OCI-LY7 (cell line): ENCODE results near the gene DCDC2C.

Experiments used
- EZH2phosphoT487 ChIP-seq: fragments of 200-600 bp; sonication (generic); IDR thresholded peaks from 2 replicates; pipeline ENCODE4 v1.6.1; 2018; ENCODE audit warnings: low read depth, borderline replicate concordance, mild to moderate bottlenecking, mixed run types, antibody characterized with exemption, low read length, moderate library complexity, mixed read lengths
- TF ChIP-seq, protein P1 (sequence below): fragments of 200-600 bp; sonication (generic); conservative IDR thresholded peaks from 2 replicates; pipeline ENCODE4 v1.5.1; 2014; ENCODE audit warnings: mild to moderate bottlenecking, antibody characterized with exemption, low read length, moderate library complexity, mixed read lengths

DNA sequence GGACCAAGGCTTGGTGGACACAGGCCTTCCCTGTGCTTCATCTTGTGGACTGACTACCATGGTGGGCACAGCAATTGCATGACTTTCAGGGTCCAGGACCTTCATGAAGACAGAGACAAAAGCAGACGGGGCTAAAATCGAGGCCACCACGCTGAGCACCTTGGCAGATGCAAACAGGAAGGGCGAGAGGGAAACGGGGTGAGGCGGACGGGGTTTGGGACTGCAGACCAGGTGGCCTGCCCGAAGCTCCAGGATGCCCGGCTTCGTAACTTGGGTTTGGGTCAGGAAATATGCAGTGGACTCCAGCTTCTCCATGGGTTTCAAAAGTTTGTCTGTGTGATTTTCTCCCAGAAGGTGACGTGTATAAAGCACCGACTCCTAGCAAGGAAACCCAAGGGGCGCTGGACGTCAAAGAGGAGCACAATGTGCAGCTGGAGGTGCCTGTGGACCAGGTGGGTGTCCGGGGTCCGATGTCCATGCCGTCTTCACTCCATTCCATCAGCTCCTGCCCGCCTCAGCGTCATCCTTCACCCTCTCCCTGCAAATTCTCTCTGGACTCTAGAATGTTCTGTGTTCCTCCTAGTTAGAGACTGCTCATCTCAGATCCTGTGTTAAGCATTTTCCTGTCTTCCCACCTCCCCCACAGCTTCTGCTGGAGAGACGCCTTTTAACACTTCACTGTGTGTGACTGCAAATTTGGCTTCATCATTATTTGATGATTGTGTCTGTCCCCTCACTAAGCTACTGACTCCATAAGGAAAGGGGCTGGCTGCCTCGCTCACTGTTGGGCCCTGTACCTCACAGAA is 65.8 kb downstream of the DCDC2C start:
- TF ChIP-seq, protein P1, sequence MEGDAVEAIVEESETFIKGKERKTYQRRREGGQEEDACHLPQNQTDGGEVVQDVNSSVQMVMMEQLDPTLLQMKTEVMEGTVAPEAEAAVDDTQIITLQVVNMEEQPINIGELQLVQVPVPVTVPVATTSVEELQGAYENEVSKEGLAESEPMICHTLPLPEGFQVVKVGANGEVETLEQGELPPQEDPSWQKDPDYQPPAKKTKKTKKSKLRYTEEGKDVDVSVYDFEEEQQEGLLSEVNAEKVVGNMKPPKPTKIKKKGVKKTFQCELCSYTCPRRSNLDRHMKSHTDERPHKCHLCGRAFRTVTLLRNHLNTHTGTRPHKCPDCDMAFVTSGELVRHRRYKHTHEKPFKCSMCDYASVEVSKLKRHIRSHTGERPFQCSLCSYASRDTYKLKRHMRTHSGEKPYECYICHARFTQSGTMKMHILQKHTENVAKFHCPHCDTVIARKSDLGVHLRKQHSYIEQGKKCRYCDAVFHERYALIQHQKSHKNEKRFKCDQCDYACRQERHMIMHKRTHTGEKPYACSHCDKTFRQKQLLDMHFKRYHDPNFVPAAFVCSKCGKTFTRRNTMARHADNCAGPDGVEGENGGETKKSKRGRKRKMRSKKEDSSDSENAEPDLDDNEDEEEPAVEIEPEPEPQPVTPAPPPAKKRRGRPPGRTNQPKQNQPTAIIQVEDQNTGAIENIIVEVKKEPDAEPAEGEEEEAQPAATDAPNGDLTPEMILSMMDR, result no peak
- no peak for TF ChIP-seq EZH2phosphoT487
